Measurements from ENCODE around the gene IGFBP2.
"Not testable (repeated sequence)": the region's sequence is repeated elsewhere in the genome, so short reads cannot be mapped to it uniquely, and the experiment has no call there.

IGFBP2 gene, protein sequence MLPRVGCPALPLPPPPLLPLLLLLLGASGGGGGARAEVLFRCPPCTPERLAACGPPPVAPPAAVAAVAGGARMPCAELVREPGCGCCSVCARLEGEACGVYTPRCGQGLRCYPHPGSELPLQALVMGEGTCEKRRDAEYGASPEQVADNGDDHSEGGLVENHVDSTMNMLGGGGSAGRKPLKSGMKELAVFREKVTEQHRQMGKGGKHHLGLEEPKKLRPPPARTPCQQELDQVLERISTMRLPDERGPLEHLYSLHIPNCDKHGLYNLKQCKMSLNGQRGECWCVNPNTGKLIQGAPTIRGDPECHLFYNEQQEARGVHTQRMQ

GRCh38 chr2:216632952-216633615, at the start of gene IGFBP2:
IGFBP2 (plus strand) TSS chr2:216633420; CDS start chr2:216633524, 104 bp downstream.
- no peak for DNase-seq (ENCODE audit: low read depth)

DNA sequence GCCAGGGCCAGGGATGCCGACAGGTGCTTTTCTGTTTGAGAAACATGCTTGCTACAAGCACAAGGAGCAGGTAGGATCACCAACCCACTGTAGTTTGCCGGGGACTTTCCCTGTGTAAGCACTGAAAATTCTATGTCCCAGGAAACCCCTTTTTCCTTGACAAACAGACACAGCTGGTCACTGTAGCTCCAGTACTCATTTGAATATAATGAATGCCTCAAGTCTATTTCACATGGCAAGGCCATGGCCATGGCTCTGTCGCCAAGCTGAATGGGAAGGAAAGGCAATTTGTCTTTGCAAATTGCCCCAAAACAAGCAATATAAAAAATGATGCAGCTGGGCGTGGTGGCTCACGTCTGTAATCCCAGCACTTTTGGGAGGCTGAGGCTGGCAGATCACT, 49.6 kb upstream of the IGFBP2 start:
- no peak for DNase-seq (ENCODE audit: low read depth)

GRCh38 chr2:216584112-216584511, 49.1 kb upstream of the IGFBP2 start:
- no peak for DNase-seq (ENCODE audit: low read depth)

GRCh38 chr2:216585441-216585840, 47.8 kb upstream of the IGFBP2 start:
- DNase-seq (ENCODE audit: low read depth), result no peak

DNA sequence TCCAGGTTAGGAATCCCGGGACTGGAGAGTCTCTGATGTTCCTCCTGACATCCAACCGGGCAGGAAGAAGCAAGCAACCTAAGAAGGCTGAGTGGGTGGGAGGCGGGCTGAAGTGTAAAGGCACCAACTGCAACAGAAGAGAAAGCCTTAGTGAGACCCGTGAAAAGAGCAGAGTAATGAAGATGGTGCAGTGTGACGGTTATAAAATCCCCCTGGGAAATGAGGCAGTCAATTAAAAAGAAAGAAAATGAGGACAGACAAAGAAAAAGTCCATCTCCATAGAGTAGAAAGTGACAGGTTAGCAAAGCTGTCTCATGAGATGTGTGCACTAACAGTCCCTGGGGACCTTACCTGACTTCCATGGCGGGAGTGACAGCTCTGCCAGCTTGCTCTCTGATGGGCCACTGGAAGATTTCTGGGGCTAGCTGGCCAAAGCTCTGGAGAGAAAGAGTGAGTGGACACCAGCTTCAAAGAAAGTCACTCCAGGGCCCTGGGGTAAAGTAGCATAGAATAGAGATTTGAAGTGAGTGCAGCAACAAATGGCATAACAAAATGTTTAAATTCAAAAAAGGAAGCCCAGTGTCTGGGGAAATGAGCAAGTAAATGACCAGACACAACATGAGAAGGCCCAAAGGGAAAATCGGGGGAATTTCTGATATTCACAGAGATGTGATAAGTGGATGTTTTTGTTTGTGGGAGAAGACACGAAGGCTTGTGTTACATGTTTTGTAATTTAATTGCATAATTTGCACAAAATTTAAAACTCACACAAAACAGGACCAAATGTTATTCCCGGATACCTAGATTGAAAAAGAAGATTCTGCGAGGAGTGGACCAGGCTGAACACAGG, 44.1 kb upstream of the IGFBP2 start:
- DNase-seq (ENCODE audit: low read depth), result no peak

- DNase-seq (ENCODE audit: low read depth), result no peak
Measured at GRCh38 chr2:216589791-216590190, 43.4 kb upstream of the IGFBP2 start.

DNA sequence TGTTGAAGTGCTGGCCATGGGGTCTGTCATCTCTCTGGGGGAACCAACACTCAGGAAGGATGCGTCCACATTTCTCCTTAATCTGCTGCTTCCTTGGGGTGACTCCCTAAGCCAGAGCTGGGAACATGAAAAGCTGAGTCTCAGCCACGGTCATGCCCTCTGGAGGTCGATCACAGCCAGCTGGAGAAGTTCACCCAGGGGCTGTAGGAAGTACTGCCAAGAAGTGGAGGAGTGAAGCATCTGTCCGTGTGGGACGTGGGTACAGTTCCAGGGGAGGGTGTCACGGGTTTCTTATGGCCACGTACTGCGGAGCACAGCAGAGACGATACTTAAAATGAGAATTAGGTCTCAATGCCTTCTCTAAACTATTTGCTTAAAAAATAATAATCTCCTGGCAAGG, 42.4 kb upstream of the IGFBP2 start:
- no peak for DNase-seq (ENCODE audit: low read depth)

- no peak for DNase-seq (ENCODE audit: low read depth)
Measured at GRCh38 chr2:216591480-216591879, 41.7 kb upstream of the IGFBP2 start.

DNA sequence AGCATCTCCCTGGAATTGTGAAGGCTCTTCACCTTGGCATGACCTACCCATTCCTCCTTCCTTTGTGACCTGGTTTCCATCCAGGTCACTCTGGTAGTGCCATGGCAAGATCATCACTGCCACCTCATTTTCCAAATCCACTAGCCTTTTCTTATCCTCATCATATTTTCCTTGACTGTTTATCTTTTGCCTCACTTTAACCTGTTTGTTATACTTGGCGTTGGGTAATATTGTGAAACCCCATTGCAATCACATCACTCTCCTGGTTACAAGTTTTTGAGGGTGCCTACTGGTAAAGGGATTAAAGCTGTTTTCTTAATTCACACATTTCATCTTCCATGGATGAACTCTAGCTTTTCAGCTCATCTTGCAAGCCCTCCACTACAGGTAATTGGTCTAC, 39.1 kb upstream of the IGFBP2 start:
- DNase-seq (ENCODE audit: low read depth), result no peak

DNA sequence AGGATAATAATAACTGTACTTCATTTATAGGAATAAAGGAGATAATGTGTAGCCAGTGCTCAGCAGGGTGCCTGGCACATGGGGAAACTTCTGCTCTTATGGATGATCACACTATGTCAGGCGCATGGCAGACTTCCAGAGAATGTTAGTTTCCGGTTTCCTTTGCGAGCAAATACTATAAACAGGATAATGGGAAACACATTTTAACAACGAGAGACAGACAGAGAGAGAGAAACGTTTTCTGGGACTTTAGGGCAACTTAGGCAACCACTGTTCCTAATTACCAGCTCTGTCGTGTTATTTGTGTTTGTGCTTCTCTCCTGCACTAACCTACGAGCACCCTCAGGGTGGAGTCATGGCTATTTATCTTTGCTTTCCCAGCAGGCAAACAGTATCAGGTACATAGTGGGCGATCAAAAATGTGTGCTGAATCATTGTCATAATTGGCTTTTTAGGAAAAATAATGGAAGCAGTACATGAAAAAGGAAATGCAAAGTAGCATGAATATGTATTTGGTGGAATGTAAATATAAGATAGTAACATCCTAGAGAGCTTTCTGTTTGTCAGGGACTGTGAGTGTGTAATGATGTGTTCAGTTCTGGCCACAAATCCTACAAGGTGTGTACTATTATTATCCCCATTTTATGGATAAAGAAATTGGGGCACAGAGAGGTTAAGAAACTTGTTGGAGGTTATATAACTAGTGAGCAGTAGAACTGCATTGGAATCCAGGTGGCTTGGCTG, 36.8 kb upstream of the IGFBP2 start:
- DNase-seq (ENCODE audit: low read depth), result no peak

GRCh38 chr2:216596980-216597509, 36.2 kb upstream of the IGFBP2 start:
- no peak for DNase-seq (ENCODE audit: low read depth)

GRCh38 chr2:216597825-216598224, 35.4 kb upstream of the IGFBP2 start:
- DNase-seq (ENCODE audit: low read depth), result not testable (repeated sequence)

GRCh38 chr2:216601632-216602409, 31.4 kb upstream of the IGFBP2 start:
- no peak for DNase-seq (ENCODE audit: low read depth)

- no peak for DNase-seq (ENCODE audit: low read depth)
Measured at GRCh38 chr2:216603010-216603883, 30.0 kb upstream of the IGFBP2 start.

DNA sequence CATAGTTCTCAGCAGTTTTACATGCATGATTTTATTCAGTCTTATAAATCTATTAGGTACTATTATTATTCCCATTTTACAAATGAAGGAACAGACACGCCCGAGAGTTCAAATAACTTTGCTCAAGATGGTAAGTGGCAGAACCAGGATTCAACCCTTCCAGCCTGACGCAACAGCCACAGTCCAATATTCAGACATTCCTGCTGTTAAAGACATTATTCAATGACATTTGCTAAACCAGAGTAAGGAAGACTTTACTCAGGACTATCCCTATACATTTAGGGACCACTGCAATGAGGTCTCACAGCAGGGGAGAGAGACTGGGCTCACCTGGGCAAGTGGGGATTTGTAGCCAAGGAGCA, 29.4 kb upstream of the IGFBP2 start:
- no peak for DNase-seq (ENCODE audit: low read depth)

DNA sequence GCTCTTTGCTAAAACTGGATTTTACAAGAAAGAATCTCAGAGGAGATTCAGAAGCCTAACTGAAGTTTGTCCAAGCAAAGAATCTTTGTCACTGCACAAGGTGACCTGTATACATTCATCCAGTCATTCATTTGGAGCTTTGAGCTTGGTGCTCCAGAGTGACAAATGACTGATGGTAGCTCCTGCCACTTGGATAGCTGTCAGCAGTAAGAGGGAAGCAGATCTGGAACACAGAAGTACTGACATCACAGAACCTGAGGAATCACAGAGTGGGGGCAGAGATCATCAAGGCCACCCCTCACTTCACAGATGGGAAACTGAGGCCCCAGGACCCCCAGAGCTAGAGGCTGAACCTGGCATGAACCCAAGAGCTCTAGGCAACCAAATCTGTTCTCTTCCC, 28.8 kb upstream of the IGFBP2 start:
- DNase-seq (ENCODE audit: low read depth), result no peak

DNA sequence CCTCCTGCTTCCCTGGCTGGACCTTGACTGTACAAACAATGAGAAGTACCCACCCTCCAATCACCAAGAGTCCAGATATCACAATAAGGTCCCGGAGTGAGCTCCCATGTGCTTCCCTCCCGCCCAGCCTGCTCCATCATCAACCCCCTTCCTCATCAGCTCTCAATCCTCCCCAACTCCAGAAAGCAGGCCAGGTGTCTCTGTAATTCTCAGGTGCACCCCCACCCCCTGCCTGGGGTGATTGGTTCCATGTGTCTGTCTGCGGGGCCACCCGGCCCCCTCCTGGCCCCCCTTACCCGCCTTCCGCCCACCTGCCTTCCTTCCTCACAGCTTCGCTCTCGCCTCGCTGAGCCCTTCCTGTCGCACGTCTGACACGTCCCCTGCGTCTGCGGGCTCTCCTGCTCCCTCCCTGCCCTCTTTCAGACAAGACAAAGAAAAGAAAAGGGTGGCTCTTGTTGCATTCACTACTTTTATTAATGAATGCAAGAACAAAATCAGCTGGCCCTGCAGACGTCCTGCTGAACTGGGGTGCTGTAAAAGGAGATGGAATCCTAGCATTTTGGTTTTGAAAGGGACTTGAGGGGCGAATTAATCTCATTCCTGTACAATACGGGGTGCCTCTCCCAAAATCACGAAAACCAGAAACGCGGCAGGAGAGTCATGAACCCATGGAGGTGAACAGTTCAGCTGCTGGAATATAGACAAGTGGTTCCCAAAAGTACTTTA, 26.5 kb upstream of the IGFBP2 start:
- peak; percentile 45 for DNase-seq (ENCODE audit: low read depth)

DNA sequence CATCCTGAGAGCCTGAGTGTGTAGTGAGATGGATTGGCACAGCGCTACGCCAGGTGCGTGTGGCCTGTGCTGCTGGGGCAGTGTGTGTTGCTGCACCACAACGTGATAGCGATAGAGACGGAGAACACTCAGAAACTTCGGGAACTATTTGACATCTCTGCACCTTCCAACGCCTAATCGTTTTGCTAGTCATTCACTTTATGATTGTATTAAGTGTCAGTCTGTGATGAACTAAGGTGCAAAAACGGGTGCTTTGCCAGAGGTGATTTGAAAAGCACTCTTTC, 26.0 kb upstream of the IGFBP2 start:
- DNase-seq (ENCODE audit: low read depth), result no peak

- no peak for DNase-seq (ENCODE audit: low read depth)
Measured at GRCh38 chr2:216608525-216608924, 24.7 kb upstream of the IGFBP2 start.
